Activated CD8-positive, alpha-beta memory T cell treated with anti-CD3 and anti-CD28 coated beads, Interleukin-2, amount 10 ng/mL, durations not matched to agents 7 days and 5 days (primary cell): Measurements from ENCODE around the gene TBC1D16. TPM values are rescaled to one million over a fixed set of nuclear protein-coding genes. Genes with fewer than 3 reads are reported as not detected.

Experiments
- ATAC-seq: fragments of 150-1000 bp; cut with Tn5 transposase; one replicate; pipeline ENCODE4 v1.10.0; 2021; ENCODE audit warnings: moderate library complexity
- CTCF ChIA-PET: fragments of 350-600 bp; sonication (Branson Sonifier 250); formaldehyde crosslinking; loops from one replicate; lab custom pipeline; 2021; ENCODE audit warnings: antibody characterized with exemption; lab: Charles Lee
- DNase-seq: peaks from one replicate; pipeline ENCODE4 v3.0.0-alpha.2; 2020
- H3K27ac Mint-ChIP-seq: one replicate; pipeline ENCODE4 v1.8.0; 2021; ENCODE audit warnings: mild to moderate bottlenecking, mixed read lengths
- H3K27me3 Mint-ChIP-seq: one replicate; pipeline ENCODE4 v1.8.0; 2021; ENCODE audit warnings: mixed read lengths
- H3K36me3 Mint-ChIP-seq: one replicate; pipeline ENCODE4 v1.8.0; 2021; ENCODE audit warnings: mild to moderate bottlenecking, mixed read lengths
- H3K4me1 Mint-ChIP-seq: one replicate; pipeline ENCODE4 v1.8.0; 2021; ENCODE audit warnings: mixed read lengths
- H3K4me3 Mint-ChIP-seq: one replicate; pipeline ENCODE4 v1.8.0; 2021; ENCODE audit warnings: mild to moderate bottlenecking, moderate library complexity, mixed read lengths
- H3K9me3 Mint-ChIP-seq: one replicate; pipeline ENCODE4 v1.8.0; 2022; ENCODE audit warnings: low read depth, mixed read lengths
- total RNA-seq, 2 experiments: library from RNA; stranded (reverse); gene quantifications; one replicate each; pipeline ENCODE4 v1.2.3, GENCODE V29; 2021

TBC1D16 gene
- total RNA-seq, 2 experiments from 2014 or later: 1.2 to 2.8 TPM

DNA sequence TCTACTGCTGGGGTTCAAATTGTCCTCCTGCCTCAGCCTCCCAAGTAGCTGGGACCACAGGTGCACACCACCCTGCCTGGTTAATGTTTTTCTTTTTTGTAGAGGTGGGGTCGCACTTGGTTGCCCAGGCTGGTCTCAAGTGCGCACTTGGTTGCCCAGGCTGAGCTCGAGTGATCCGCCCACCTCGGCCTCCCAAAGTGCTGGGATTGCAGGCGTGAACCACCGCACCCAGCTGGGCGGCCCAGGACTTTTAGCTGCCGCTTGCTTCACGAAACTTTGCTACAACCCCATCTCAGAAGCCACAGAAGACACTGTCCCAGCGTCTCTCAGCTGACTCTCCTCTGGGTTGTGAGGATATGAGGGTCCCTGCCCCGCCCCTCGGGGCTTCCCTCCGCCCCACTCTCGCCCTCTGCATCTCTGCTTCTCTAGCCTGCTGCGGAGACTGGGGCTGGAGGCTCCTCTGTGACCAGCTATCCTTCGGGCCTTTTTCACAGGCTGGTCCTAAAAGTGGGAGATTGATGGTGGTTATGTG, 147.6 kb downstream of the TBC1D16 start:
- Mint-ChIP-seq H3K4me3 (no peak overlapping the region), H3K36me3 (no peaks in the 10 kb centered on the region), H3K4me1 (no peaks in the 10 kb centered on the region), H3K27me3 (peaks cover 27% of the 10 kb centered on the region), H3K9me3 (no peaks in the 10 kb centered on the region), H3K27ac (no peak overlapping the region)
- CTCF ChIA-PET: no interaction called here
- no peak for ATAC-seq
- no peak for DNase-seq

DNA sequence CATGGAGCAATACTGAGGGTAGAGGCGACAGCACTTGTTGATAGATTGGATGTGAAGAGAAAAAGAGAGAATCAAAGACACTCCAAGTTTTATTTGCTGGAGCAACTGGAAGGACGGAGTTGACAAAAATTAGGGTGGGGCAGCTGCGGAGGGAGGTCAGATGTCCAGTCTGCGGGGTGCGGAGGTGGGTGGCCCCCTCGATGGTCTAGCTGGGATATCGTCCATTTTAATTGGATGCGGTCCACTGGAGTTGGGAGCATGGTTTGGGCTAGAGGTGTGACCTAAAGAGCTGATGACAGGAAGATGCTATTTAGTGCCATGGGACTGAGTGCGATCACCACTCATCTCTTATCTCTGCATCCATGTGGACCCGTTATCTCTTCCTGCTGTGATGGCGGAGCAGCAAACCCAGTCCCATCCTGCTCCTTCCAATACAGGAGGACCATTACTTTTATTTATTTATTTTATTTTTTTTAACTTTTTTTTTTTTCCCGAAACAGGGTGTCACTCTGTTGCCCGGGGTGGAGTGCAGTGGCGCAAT, 148.2 kb downstream of the TBC1D16 start:
- Mint-ChIP-seq H3K4me1 (no peaks in the 10 kb centered on the region), H3K36me3 (no peaks in the 10 kb centered on the region), H3K9me3 (no peaks in the 10 kb centered on the region), H3K27me3 (peaks cover 29% of the 10 kb centered on the region), H3K4me3 (no peak overlapping the region), H3K27ac (no peak overlapping the region)
- DNase-seq: no peak
- no peak for ATAC-seq
- CTCF ChIA-PET: no interaction called here

- H3K36me3 Mint-ChIP-seq: no peaks in the 10 kb centered on the region
- no peak overlapping the region for H3K4me3 Mint-ChIP-seq
- no peak overlapping the region for H3K27ac Mint-ChIP-seq
- CTCF ChIA-PET: no interaction called here
- no peak for DNase-seq
- H3K9me3 Mint-ChIP-seq: no peaks in the 10 kb centered on the region
- peaks cover 44% of the 10 kb centered on the region for H3K27me3 Mint-ChIP-seq
- no peaks in the 10 kb centered on the region for H3K4me1 Mint-ChIP-seq
- ATAC-seq: no peak
Observed at GRCh38 chr17:79883202-79883601, 152.5 kb downstream of the TBC1D16 start.

Other genes with a start within 250 kb of the TBC1D16 start
- 1 to 10 TPM; 6.8 to 8.6 TPM for gene CBX8, start 238.8 kb downstream of the TBC1D16 start, total RNA-seq
- gene CBX4, start 196.4 kb downstream of the TBC1D16 start, total RNA-seq: 10 to 100 TPM; 28.3 to 36.7 TPM
- under 1 TPM; 0.20 to 0.84 TPM for gene CCDC40, start 770 bp upstream of the TBC1D16 start, total RNA-seq
- 10 to 100 TPM; 31.9 to 34.7 TPM for gene GAA, start 65.7 kb upstream of the TBC1D16 start, total RNA-seq
- gene EIF4A3, start 111.3 kb upstream of the TBC1D16 start, total RNA-seq: 100 to 1,000 TPM; 145 to 161 TPM
- not detected for gene CARD14, start 134.2 kb upstream of the TBC1D16 start, total RNA-seq
- 10 to 100 TPM; 15.4 to 22.1 TPM for gene SGSH, start 184.5 kb upstream of the TBC1D16 start, total RNA-seq
- 1 to 10 TPM; 4.3 to 8.6 TPM for gene SLC26A11, start 184.6 kb upstream of the TBC1D16 start, total RNA-seq
- gene RNF213, start 225.0 kb upstream of the TBC1D16 start, total RNA-seq: 1,000 to 10,000 TPM in 1 of 2 experiments, 100 to 1,000 TPM in 1; 597 to 1,208 TPM